GM18505 (cell line): ENCODE results near the gene GXYLT1.
"Not testable (repeated sequence)": the region's sequence is repeated elsewhere in the genome, so short reads cannot be mapped to it uniquely, and the experiment has no call there.

Experiments
- ATAC-seq: cut with Tn5 transposase; IDR thresholded peaks from one replicate; pipeline ENCODE4 v1.9.1; 2021; ENCODE audit not compliant: unreplicated experiment
- POLR2A ChIP-seq: IDR thresholded peaks from 4 replicates; pipeline ENCODE4 v1.6.1; 2011; ENCODE audit warnings: borderline replicate concordance; ENCODE audit not compliant: insufficient read depth, insufficient read length; ENCODE audit errors: extremely low read depth

GXYLT1 gene

GRCh38 chr12:42130672-42131402, 13.8 kb downstream of the GXYLT1 start:
- no peak for ATAC-seq
- no peak for TF ChIP-seq POLR2A

- no peak for TF ChIP-seq POLR2A
- no peak for ATAC-seq
These were observed 15.0 kb downstream of the GXYLT1 start for GRCh38 chr12:42129595-42130204.

- TF ChIP-seq POLR2A, result no peak
These were observed 15.8 kb downstream of the GXYLT1 start for GRCh38 chr12:42128888-42129287.

GRCh38 chr12:42128327-42128726, 16.3 kb downstream of the GXYLT1 start:
- ATAC-seq, result no peak
- no peak for TF ChIP-seq POLR2A

More at GRCh38 chr12:42128888-42129287, 15.8 kb downstream of the GXYLT1 start:
- ATAC-seq, result no peak

GRCh38 chr12:42126963-42127362, 17.7 kb downstream of the GXYLT1 start:
- no peak for TF ChIP-seq POLR2A
- no peak for ATAC-seq

GRCh38 chr12:42125388-42125767, 19.3 kb downstream of the GXYLT1 start:
- peak; percentile 45 for ATAC-seq
- no peak for TF ChIP-seq POLR2A

GRCh38 chr12:42124764-42125387, 19.8 kb downstream of the GXYLT1 start:
- no peak for TF ChIP-seq POLR2A
- no peak for ATAC-seq

- TF ChIP-seq POLR2A, result no peak
These were observed 25.5 kb downstream of the GXYLT1 start for GRCh38 chr12:42119085-42119633.

GRCh38 chr12:42118136-42118879, 26.4 kb downstream of the GXYLT1 start:
- TF ChIP-seq POLR2A, result no peak
- no peak for ATAC-seq

More at GRCh38 chr12:42119085-42119633, 25.5 kb downstream of the GXYLT1 start:
- ATAC-seq, result no peak

GRCh38 chr12:42109031-42109430, 35.6 kb downstream of the GXYLT1 start:
- no peak for TF ChIP-seq POLR2A
- ATAC-seq, result no peak

- not testable (repeated sequence) for ATAC-seq
These were observed 37.9 kb downstream of the GXYLT1 start for GRCh38 chr12:42106791-42107190.

- no peak for ATAC-seq
- TF ChIP-seq POLR2A, result no peak
These were observed 39.9 kb downstream of the GXYLT1 start for GRCh38 chr12:42104784-42105183.

GRCh38 chr12:42104087-42104486, 40.6 kb downstream of the GXYLT1 start:
- no peak for TF ChIP-seq POLR2A
- ATAC-seq, result no peak
